Omental fat pad (tissue), 4 donors: ENCODE measurements around the gene NMT2. TPM values are rescaled to one million over a fixed set of nuclear protein-coding genes. Genes with fewer than 3 reads are reported as not detected.

Experiments used
- ATAC-seq: fragments of 150-250 bp; one replicate; pipeline ENCODE4 v1.9.1; 2016; ENCODE audit warnings: mild to moderate bottlenecking, moderate library complexity; ENCODE audit not compliant: low FRiP score
- DNase-seq: peaks from one replicate; pipeline ENCODE4 v3.0.0-alpha.2; 2019; ENCODE audit warnings: low spot score
- total RNA-seq, 4 donors: library from RNA; depleted of rRNA; stranded (reverse); fragments of >200 nt; gene quantifications; one replicate each; pipeline ENCODE4 v1.1.0, GENCODE V29; 2016
- TF ChIP-seq, protein P1 (sequence below), 3 donors: fragments of 450-650 bp; IDR thresholded peaks; one replicate each; pipeline ENCODE4 v1.5.1; 2016 to 2017; ENCODE audit warnings: antibody characterized with exemption in 3 of 3, mild to moderate bottlenecking in 3 of 3, moderate library complexity in 2 of 3

The NMT2 gene
- total RNA-seq, 4 donors from 2014 or later, result 25.1 to 96.4 (median 72.8) TPM

DNA sequence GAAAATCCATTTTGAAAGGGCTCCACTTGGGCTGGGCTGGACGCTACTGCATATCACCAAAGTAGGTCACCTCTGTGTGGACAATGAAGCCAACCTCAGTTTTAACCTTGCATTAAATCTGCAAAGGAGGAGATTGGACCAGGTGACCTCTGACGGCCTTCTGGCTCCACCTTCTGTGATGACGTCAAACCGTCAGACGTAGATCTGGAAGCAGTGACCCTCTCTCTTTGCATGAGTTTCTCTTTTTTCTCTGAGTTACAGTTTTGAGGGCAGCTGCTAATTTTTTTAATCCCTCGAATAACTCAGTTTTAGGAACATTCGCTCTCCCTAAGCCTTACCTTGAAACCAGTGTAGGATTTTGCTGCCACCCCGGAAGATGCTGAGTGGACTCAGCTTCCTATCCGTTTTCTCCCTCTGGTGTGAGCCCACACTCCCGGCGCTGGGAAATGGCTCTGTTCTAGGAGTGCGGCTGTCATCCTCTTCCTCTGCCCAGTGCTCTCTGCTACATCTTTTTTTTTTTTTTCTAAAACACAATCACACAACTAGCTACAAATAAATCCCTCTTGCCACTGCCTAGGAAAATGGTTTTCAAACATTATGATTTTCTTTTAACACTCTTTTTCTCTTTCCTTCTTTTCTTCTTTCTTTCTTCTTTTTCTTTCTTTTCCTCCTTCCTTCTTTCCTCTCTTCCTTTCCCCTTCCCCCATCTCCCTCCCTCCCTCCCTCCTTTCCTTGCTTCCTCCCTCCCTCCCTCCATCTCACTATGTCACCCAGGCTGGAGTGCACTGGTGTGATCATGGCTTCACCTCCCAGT is 27.7 kb upstream of the NMT2 start:
- ATAC-seq (no peak), DNase-seq (no peak)
- TF ChIP-seq, protein P1, sequence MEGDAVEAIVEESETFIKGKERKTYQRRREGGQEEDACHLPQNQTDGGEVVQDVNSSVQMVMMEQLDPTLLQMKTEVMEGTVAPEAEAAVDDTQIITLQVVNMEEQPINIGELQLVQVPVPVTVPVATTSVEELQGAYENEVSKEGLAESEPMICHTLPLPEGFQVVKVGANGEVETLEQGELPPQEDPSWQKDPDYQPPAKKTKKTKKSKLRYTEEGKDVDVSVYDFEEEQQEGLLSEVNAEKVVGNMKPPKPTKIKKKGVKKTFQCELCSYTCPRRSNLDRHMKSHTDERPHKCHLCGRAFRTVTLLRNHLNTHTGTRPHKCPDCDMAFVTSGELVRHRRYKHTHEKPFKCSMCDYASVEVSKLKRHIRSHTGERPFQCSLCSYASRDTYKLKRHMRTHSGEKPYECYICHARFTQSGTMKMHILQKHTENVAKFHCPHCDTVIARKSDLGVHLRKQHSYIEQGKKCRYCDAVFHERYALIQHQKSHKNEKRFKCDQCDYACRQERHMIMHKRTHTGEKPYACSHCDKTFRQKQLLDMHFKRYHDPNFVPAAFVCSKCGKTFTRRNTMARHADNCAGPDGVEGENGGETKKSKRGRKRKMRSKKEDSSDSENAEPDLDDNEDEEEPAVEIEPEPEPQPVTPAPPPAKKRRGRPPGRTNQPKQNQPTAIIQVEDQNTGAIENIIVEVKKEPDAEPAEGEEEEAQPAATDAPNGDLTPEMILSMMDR (IDR thresholded peaks at IDR 0.05), result no peak

DNA sequence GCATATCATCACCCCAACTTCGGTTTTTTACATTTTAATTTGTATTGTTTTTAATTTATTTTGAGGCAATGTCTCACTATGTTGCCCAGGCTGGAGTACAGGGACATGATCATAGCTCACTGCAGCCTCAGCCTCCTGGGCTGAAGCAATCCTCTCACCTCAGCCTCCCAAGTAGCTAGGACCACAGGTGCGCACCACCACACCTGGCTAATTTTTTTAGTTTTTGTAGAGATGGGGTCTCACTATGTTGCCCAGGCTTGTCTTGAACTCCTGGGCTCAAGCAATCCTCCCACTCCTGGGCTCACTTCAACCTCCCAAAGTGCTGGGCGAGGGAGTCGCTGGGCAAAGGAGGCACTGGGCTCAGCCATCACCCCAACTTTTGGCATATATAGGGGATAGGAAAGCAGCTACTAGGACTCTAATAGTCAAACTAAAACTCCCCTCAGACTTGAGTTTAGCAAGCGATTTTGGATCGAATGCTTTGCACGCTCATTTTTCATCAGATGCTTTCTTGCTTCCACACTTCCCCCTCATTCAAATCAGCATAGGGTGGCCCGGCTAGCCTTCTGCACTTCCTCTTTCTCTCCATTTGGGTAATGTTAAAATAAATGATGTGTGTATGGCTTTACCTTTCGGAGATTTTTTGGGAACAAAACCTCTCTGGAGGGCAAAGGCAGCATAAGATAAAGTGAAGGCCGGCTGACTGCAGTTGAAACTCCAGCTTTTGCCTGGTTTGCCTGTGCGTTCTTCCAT is 20.8 kb upstream of the NMT2 start:
- DNase-seq, result no peak
- TF ChIP-seq, protein P1 (IDR thresholded peaks at IDR 0.05), result no peak
- ATAC-seq, result no peak

DNA sequence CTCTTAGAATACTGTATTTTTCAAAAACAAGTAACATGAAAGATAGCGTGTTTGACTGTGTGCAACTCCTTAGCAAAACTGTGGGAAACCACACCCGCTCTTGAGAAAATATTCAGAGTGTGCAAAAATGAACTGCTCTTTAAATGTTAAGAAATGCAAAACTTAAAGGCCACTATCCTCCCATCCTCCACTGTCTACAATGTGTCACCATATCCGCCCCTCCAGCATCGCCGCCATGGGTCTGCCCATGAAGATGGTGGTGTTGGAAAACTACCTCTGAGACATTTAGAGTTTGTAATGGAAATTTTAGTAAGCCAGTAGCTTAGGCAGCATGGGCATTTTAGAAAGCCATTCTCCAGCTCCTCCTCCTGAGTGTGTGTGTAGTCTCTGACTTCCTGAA is 20.1 kb upstream of the NMT2 start:
- ATAC-seq (no peak), DNase-seq (no peak)
- TF ChIP-seq, protein P1 (IDR thresholded peaks at IDR 0.05), result no peak

DNA sequence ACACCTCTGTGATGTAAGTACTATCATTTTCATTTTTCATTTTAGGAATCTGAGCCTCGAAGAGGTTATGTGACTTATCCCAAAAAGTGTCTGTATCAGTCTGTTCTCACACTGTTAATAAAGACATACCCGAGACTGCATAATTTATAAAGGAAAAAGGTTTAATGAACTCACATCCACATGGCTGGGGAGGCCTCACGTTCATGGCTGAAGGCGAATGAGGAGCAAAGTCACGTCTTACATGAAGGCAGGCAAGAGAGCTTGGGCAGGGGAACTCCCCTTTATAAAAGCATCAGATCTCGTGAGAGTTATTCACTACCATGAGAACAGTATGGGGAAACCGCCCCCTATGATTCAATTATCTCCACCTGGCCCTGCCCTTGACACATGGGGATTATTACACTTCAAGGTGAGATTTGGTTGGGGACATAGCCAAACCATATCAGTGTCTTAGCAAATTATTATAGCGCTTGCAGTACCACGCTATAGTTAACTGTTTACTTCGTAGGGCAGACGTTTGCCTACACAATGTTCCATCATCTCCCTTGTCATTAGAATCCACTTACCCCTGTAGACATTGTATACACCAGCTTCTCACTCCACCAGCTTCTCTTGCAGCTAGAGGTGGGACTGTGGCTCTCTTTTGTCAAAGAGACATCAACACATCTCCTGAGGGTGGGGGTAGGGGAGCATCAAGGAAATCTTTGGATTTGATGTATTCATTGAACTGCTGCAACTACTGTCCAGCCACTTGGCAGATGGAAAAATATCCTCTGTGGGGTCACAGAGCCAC is 15.4 kb upstream of the NMT2 start:
- TF ChIP-seq, protein P1 (IDR thresholded peaks at IDR 0.05), result no peak
- ATAC-seq (no peak), DNase-seq (no peak)

DNA sequence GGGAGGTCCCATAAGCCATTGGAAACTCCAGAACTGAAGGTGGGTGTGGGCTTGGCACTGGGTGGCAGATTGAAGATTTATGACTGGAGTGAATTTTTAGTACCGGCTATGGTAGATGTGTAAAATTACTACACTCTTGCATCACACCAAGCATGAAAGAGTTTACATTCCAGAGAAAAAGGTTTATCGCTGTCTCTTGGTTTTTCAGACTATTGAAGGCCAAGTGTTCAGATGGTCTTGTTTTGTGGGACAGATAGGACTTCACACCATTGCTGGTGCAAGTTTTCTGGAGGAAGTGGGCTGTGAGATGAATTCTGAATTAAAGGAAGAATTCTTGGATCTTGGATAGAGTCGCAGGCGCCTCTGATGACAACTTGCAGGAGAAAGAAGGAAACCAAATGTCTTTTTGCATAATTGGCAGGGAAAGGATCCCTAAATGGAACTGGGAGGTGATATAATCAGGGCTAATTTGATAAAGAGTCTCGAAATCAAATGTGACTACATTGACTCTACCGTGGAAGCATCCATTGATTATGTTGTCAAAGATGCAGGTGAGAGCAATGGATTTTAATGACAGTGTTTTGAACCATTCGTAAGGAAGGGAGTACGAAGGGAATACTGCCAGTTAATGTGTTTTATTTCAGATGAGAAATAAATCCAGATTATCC is 14.2 kb upstream of the NMT2 start:
- DNase-seq (no peak), ATAC-seq (peak; percentile 56)
- TF ChIP-seq, protein P1 (IDR thresholded peaks at IDR 0.05), result no peak

DNA sequence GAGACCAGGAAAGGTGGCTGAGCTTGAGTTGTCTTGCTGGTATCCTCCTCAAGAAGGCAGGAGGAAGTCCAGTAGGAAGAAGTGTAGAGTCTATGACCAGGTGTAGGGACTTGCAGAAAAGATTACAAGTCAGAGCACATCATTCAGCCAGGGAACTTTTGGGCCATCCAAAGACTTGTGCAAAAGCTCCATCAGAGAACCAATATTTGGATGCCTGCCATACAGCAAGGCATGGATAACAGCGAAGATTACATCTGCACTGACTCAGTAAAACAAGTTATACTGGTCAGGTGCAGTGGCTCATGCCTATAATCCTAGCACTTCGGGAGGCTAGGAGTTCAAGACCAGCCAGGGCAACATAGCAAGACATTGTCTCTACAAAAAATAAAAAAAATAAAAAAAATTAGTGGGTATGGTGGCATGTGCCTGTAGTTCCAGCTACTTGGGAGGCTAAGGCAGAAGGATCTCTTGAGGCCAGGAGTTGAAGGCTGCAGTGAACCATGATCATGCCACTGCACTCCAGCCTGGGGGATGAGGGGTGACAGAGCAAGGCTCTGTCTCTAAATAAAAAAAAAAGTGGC is 13.2 kb upstream of the NMT2 start:
- TF ChIP-seq, protein P1 (IDR thresholded peaks at IDR 0.05), result no peak
- DNase-seq, result no peak
- no peak for ATAC-seq
